ENCODE data around the gene PLCH1. TPM values are rescaled to one million over a fixed set of nuclear protein-coding genes. Genes with fewer than 3 reads are reported as not detected.
A peak's percentile ranks its signal among the peaks of the same experiment; 100 is the strongest.

Gene PLCH1
- total and polyA plus RNA-seq, 2 of the 13 experiments (the other 11 are each of a cell fraction or from before 2014, with no cell fraction given) = 2.0 to 3.0 TPM

- TF ChIP-seq ZBED4 (CRISPR knock-in tag; IDR thresholded peaks at IDR 0.05; ENCODE audit: borderline replicate concordance) (peak; percentile 47; the same call in 1 of the 2 replicates), KDM1A (CRISPR knock-in tag; IDR thresholded peaks at IDR 0.05) (peak; percentile 46; the same call in 1 of the 2 replicates), ZBTB2 (CRISPR knock-in tag; IDR thresholded peaks at IDR 0.05; ENCODE audit: low read depth) (0 out of 2 replicates have a peak, but pooled peaks have one; percentile 28), GATAD2A (CRISPR knock-in tag; IDR thresholded peaks at IDR 0.05) (peak; percentile 54; the same call in 1 of the 2 replicates), KAT7 (CRISPR knock-in tag; IDR thresholded peaks at IDR 0.05; ENCODE audit: borderline replicate concordance) (0 out of 2 replicates have a peak, but pooled peaks have one; percentile 16), POLR2G (IDR thresholded peaks at IDR 0.05; ENCODE audit: low read depth, low read length) (0 out of 2 replicates have a peak, but pooled peaks have one; percentile 32), KAT8 (CRISPR knock-in tag; IDR thresholded peaks at IDR 0.05) (peak; percentile 18; the same call in 1 of the 2 replicates), GMEB1 (CRISPR knock-in tag; IDR thresholded peaks at IDR 0.05; ENCODE audit: borderline replicate concordance) (peak; percentile 47; the same call in 1 of the 2 replicates), RARA (CRISPR knock-in tag; IDR thresholded peaks at IDR 0.05) (0 out of 2 replicates have a peak, but pooled peaks have one; percentile 15), ZMYM3 (CRISPR knock-in tag; IDR thresholded peaks at IDR 0.05) (peak; percentile 82), SKIL (CRISPR knock-in tag; IDR thresholded peaks at IDR 0.05; ENCODE audit: borderline replicate concordance) (no peak), ZBTB34 (CRISPR knock-in tag; IDR thresholded peaks at IDR 0.05) (no peak), ATF4 (CRISPR knock-in tag; IDR thresholded peaks at IDR 0.05) (0 out of 4 replicates have a peak, but pooled peaks of 1 of the 2 experiments have one; percentile 11), ZFX (CRISPR knock-in tag; IDR thresholded peaks at IDR 0.05; ENCODE audit: low read depth) (peak; percentile 58; the same call in 1 of the 2 replicates), MED1 (CRISPR knock-in tag; IDR thresholded peaks at IDR 0.05) (peak; percentile 47; the same call in 1 of the 2 replicates)
Observed at GRCh38 chr3:155744626-155745324, at the start of gene PLCH1 (continued).

Data from HepG2 (cell line).